ENCODE measurements around the gene ARAP2.

- TF ChIP-seq, protein P1, sequence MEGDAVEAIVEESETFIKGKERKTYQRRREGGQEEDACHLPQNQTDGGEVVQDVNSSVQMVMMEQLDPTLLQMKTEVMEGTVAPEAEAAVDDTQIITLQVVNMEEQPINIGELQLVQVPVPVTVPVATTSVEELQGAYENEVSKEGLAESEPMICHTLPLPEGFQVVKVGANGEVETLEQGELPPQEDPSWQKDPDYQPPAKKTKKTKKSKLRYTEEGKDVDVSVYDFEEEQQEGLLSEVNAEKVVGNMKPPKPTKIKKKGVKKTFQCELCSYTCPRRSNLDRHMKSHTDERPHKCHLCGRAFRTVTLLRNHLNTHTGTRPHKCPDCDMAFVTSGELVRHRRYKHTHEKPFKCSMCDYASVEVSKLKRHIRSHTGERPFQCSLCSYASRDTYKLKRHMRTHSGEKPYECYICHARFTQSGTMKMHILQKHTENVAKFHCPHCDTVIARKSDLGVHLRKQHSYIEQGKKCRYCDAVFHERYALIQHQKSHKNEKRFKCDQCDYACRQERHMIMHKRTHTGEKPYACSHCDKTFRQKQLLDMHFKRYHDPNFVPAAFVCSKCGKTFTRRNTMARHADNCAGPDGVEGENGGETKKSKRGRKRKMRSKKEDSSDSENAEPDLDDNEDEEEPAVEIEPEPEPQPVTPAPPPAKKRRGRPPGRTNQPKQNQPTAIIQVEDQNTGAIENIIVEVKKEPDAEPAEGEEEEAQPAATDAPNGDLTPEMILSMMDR (IDR thresholded peaks at IDR 0.05), result no peak
- TF ChIP-seq POLR2AphosphoS5 (IDR thresholded peaks at IDR 0.05; ENCODE audit: low read depth, low read length) (no peak), TCF7L2 (IDR thresholded peaks at IDR 0.05; ENCODE audit: low read depth, low read length) (no peak), SIN3A (IDR thresholded peaks at IDR 0.05; ENCODE audit: borderline replicate concordance, insufficient read depth, low read depth, low read length) (no peak)
- TF ChIP-seq, protein P2, sequence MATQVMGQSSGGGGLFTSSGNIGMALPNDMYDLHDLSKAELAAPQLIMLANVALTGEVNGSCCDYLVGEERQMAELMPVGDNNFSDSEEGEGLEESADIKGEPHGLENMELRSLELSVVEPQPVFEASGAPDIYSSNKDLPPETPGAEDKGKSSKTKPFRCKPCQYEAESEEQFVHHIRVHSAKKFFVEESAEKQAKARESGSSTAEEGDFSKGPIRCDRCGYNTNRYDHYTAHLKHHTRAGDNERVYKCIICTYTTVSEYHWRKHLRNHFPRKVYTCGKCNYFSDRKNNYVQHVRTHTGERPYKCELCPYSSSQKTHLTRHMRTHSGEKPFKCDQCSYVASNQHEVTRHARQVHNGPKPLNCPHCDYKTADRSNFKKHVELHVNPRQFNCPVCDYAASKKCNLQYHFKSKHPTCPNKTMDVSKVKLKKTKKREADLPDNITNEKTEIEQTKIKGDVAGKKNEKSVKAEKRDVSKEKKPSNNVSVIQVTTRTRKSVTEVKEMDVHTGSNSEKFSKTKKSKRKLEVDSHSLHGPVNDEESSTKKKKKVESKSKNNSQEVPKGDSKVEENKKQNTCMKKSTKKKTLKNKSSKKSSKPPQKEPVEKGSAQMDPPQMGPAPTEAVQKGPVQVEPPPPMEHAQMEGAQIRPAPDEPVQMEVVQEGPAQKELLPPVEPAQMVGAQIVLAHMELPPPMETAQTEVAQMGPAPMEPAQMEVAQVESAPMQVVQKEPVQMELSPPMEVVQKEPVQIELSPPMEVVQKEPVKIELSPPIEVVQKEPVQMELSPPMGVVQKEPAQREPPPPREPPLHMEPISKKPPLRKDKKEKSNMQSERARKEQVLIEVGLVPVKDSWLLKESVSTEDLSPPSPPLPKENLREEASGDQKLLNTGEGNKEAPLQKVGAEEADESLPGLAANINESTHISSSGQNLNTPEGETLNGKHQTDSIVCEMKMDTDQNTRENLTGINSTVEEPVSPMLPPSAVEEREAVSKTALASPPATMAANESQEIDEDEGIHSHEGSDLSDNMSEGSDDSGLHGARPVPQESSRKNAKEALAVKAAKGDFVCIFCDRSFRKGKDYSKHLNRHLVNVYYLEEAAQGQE (IDR thresholded peaks at IDR 0.05; ENCODE audit: insufficient read depth in 1 of 2, low read depth in 2 of 2, low read length in 1 of 2), result no peak
These were observed 171.8 kb downstream of the ARAP2 start for GRCh38 chr4:36072529-36072928.

Data from Panc1 (cell line).